DOHH2 (cell line): ENCODE data around the gene PLXNA1.

ENCODE experiments used
- H3F3A ChIP-seq: fragments of 200-600 bp; sonication (generic), shearing (Covaris generic); 2 replicates; pipeline ENCODE4 v1.6.0; 2016; ENCODE audit warnings: antibody characterized with exemption, mild to moderate bottlenecking; ENCODE audit not compliant: control insufficient read depth, insufficient read depth
- H3K27ac ChIP-seq: fragments of 200-600 bp; sonication (generic); 2 replicates; pipeline ENCODE4 v1.5.1; 2014; ENCODE audit warnings: low read depth, mild to moderate bottlenecking, low read length, moderate library complexity
- H3K27me3 ChIP-seq: fragments of 200-600 bp; sonication (generic); 2 replicates; pipeline ENCODE4 v1.6.1; 2014; ENCODE audit warnings: mild to moderate bottlenecking, low read length, mixed read lengths; ENCODE audit not compliant: control insufficient read depth
- H3K36me3 ChIP-seq: fragments of 200-600 bp; sonication (generic); 2 replicates; pipeline ENCODE4 v1.6.1; 2014; ENCODE audit warnings: mild to moderate bottlenecking, low read length, moderate library complexity, mixed read lengths; ENCODE audit not compliant: control insufficient read depth
- H3K4me1 ChIP-seq: fragments of 200-600 bp; sonication (generic); 2 replicates; pipeline ENCODE4 v1.6.1; 2014; ENCODE audit warnings: mild to moderate bottlenecking, low read length, mixed read lengths; ENCODE audit not compliant: control insufficient read depth
- H3K4me2 ChIP-seq: fragments of 200-600 bp; sonication (generic); 2 replicates; pipeline ENCODE4 v1.6.0; 2014; ENCODE audit warnings: mild to moderate bottlenecking, low read length, moderate library complexity
- H3K4me3 ChIP-seq: fragments of 200-600 bp; sonication (generic); 2 replicates; pipeline ENCODE4 v1.5.1; 2014; ENCODE audit warnings: mild to moderate bottlenecking, low read length, mixed read lengths
- H3K79me2 ChIP-seq: fragments of 200-600 bp; sonication (generic); 2 replicates; pipeline ENCODE4 v1.6.1; 2014; ENCODE audit warnings: mild to moderate bottlenecking, low read length, mixed read lengths; ENCODE audit not compliant: control insufficient read depth
- H3K9me2 ChIP-seq: fragments of 200-600 bp; sonication (generic); replicated peaks from 2 replicates; pipeline ENCODE4 v1.6.1; 2014; ENCODE audit warnings: mild to moderate bottlenecking, low read length, mixed read lengths; ENCODE audit not compliant: control insufficient read depth
- H3K9me3 ChIP-seq: fragments of 200-600 bp; sonication (generic); 2 replicates; pipeline ENCODE4 v1.6.1; 2014; ENCODE audit warnings: antibody characterized with exemption, low read length, mixed read lengths; ENCODE audit not compliant: control insufficient read depth, insufficient read depth
- H4K20me1 ChIP-seq: fragments of 200-600 bp; sonication (generic); 2 replicates; pipeline ENCODE4 v1.6.0; 2014; ENCODE audit warnings: low read depth, mild to moderate bottlenecking, antibody characterized with exemption, low read length, moderate library complexity; ENCODE audit not compliant: control insufficient read depth, insufficient read depth
- EZH2phosphoT487 ChIP-seq: fragments of 200-600 bp; sonication (generic); IDR thresholded peaks from 2 replicates; pipeline ENCODE4 v1.6.1; 2017; ENCODE audit warnings: borderline replicate concordance, mild to moderate bottlenecking, antibody characterized with exemption, low read length, moderate library complexity, mixed read lengths
- TF ChIP-seq, protein P1 (sequence below): fragments of 200-600 bp; sonication (generic); IDR thresholded peaks from one replicate; pipeline ENCODE4 v1.5.1; 2014; ENCODE audit warnings: antibody characterized with exemption, mild to moderate bottlenecking, low read depth, low read length; ENCODE audit not compliant: poor library complexity, severe bottlenecking

Gene PLXNA1

DNA sequence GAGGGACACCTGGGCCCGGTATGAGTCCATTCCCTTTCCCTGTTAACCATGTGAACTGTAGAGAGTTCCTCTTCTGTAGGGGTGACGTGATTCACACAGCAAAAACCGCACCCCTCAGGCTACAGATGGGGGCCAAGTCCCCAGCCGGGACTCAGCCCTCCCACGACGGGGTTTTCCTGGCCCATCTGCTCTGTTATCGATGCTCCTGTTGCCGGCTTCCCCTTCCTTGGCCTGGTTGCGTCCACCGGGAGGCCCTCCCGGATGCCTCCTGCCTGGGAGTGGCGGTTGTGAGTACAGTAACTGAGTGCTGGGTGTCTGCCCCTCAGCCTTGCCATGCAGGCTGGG is 817 bp upstream of the PLXNA1 start:
- H4K20me1 ChIP-seq = peaks cover 3% of the 10 kb centered on the region; the same call in 1 of the 2 replicates
- no peaks in the 10 kb centered on the region for H3K9me3 ChIP-seq
- H3K9me2 ChIP-seq = no peaks in the 10 kb centered on the region
- peak overlapping the region; percentile 83 for H3K4me2 ChIP-seq
- TF ChIP-seq EZH2phosphoT487 = no peak
- TF ChIP-seq, protein P1, sequence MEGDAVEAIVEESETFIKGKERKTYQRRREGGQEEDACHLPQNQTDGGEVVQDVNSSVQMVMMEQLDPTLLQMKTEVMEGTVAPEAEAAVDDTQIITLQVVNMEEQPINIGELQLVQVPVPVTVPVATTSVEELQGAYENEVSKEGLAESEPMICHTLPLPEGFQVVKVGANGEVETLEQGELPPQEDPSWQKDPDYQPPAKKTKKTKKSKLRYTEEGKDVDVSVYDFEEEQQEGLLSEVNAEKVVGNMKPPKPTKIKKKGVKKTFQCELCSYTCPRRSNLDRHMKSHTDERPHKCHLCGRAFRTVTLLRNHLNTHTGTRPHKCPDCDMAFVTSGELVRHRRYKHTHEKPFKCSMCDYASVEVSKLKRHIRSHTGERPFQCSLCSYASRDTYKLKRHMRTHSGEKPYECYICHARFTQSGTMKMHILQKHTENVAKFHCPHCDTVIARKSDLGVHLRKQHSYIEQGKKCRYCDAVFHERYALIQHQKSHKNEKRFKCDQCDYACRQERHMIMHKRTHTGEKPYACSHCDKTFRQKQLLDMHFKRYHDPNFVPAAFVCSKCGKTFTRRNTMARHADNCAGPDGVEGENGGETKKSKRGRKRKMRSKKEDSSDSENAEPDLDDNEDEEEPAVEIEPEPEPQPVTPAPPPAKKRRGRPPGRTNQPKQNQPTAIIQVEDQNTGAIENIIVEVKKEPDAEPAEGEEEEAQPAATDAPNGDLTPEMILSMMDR = no peak
- H3K27ac ChIP-seq = no peak overlapping the region
- H3K79me2 ChIP-seq = peaks cover 5% of the 10 kb centered on the region; the same call in 1 of the 2 replicates
- H3K4me3 ChIP-seq = peak overlapping the region; percentile 71
- H3K27me3 ChIP-seq = peaks cover 23% of the 10 kb centered on the region
- H3K36me3 ChIP-seq = no peaks in the 10 kb centered on the region
- no peaks in the 10 kb centered on the region for H3F3A ChIP-seq
- H3K4me1 ChIP-seq = peaks cover 23% of the 10 kb centered on the region

GRCh38 chr3:126983276-126983652 is 349 bp downstream of the PLXNA1 start:
- Histone ChIP-seq H3K27me3 (peaks cover 23% of the 10 kb centered on the region), H3K9me3 (no peaks in the 10 kb centered on the region), H4K20me1 (peaks cover 6% of the 10 kb centered on the region; the same call in 1 of the 2 replicates), H3K4me1 (peaks cover 23% of the 10 kb centered on the region), H3K79me2 (peaks cover 5% of the 10 kb centered on the region; the same call in 1 of the 2 replicates), H3K4me3 (peak overlapping the region; percentile 72), H3K4me2 (peak overlapping the region; percentile 77), H3K9me2 (no peaks in the 10 kb centered on the region), H3F3A (no peaks in the 10 kb centered on the region), H3K27ac (no peak overlapping the region), H3K36me3 (no peaks in the 10 kb centered on the region)
- TF ChIP-seq EZH2phosphoT487 = no peak
- TF ChIP-seq, protein P1 = no peak

DNA sequence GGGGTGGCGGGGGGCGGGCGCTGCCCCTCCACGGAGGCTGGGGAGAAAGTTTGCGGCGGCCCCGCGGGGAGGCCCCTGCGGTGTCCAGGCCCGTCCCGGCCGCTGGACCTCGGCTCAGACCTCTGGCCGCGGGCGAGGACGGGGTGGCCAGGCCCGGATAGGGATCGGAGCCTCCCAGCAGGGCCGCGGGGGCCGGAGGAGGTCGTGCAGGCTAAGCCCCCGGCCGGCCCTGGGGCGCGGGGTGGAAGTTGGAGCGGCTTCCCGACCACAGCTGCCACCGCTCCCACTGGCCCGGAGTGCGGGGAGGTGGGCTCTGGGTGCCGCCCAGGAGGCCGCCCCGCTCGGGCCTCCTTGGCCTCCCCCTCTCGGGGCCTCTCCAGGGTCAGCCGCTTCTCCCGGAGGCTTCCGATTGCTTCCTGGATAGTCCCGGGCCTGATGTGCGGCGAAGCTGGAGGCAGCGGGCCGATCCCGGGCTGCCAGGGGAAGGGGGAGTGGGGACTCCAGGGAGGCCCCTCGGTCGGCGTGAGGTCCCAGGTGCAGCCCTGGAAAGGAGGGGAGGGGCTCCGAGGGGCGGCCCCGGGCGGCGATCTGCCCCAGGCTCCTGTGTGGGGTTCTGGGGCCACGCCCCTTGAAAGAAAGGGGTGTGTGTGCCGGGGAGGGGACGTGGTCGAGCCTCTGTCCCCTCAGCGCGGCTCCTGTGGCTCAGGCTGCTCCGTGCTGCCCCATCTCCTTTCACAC is 907 bp downstream of the PLXNA1 start:
- H3F3A ChIP-seq = no peaks in the 10 kb centered on the region
- peaks cover 23% of the 10 kb centered on the region for H3K4me1 ChIP-seq
- no peak for TF ChIP-seq EZH2phosphoT487
- TF ChIP-seq, protein P1 = no peak
- no peaks in the 10 kb centered on the region for H3K9me3 ChIP-seq
- no peaks in the 10 kb centered on the region for H3K36me3 ChIP-seq
- no peak overlapping the region for H3K27ac ChIP-seq
- peaks cover 5% of the 10 kb centered on the region; the same call in 1 of the 2 replicates for H3K79me2 ChIP-seq
- H4K20me1 ChIP-seq = peaks cover 6% of the 10 kb centered on the region; the same call in 1 of the 2 replicates
- no peaks in the 10 kb centered on the region for H3K9me2 ChIP-seq
- peak overlapping the region; percentile 77 for H3K4me2 ChIP-seq
- peaks cover 21% of the 10 kb centered on the region for H3K27me3 ChIP-seq
- H3K4me3 ChIP-seq = peak overlapping the region; percentile 72
